NK-92 (cell line): ENCODE data around the gene NPAS4.
A peak's percentile ranks its signal among the peaks of the same experiment; 100 is the strongest.
"Not testable (repeated sequence)": the region's sequence is repeated elsewhere in the genome, so short reads cannot be mapped to it uniquely, and the experiment has no call there.

Experiments
- DNase-seq: peaks from one replicate; lab custom pipeline; 2025; ENCODE audit not compliant: unreplicated experiment; lab: John Stamatoyannopoulos, UW

NPAS4 gene

DNA sequence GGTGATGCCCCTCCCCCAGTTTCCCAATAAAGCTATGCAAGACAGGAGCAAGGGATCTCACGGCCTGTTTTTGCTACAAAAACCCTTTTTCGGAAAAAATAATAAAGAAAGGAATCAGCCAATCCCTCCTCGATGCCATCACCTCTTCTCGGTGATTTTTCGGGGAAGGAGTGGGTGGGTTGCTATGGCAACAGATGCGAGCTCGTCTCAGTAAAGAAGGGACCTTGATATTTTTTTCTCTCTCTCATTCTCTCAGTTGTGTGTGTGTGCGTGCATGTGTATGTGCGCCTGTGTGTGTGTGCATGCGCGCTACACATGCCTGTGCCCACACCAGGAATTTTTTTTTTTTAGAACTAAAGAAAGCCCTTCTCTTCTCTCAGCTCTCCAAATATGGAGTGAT lies 3.8 kb upstream of the NPAS4 start:
- no peak for DNase-seq

GRCh38 chr11:66418168-66418985 lies 2.5 kb upstream of the NPAS4 start:
- DNase-seq: no peak

DNA sequence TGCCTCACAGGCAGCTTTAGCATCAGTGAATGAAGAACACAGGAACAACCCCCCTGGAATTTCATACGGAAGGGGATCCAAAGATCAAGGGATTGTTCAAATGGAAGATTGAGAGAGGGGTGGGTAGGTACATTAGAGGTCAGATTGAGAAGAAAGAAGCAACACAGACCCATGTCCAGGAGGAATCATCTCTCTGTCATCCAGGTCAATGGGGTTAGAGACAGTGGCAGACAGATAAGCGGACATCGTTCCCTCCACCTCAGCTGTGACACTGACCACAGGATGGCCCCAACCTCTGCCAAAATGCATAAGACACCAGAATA lies 1.9 kb upstream of the NPAS4 start:
- DNase-seq: no peak

- no peak for DNase-seq
Measured at GRCh38 chr11:66419825-66420224, 1.0 kb upstream of the NPAS4 start.

DNA sequence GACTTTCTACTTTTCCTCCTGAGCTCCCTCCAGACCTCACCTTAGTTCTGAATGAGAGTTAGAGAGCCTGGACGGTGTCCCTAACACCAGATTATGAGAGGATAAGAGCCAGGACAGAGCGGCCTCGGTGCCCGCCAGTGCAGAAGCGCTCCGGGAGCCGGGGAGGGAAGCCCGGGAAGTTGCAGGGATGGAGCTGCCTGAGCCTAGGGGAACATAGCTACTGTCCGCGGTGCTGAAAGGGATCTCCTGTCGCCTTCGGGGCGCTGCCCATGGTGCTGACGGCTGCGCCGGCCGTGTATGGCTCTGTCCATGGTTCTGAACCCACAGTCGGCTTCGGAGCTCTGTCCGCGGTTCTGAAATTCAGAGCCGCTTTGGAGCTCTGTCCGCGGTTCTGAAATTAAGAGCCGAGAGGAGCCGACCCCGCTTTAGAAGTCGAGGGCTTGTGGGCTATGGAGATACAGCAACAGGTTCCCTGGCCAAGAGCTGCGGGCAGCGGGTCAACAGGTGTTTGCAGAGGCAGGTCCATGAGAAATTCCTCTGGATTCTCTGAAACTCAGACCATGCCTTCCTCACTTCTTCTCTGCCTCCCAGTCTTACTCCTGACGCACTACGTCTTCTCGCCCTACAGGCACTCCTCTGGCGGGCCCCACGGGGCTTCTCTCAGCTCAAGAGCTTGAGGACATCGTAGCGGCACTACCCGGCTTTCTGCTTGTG lies 814 bp downstream of the NPAS4 start:
- no peak for DNase-seq

GRCh38 chr11:66426314-66426713 lies 5.5 kb downstream of the NPAS4 start:
- no peak for DNase-seq

DNA sequence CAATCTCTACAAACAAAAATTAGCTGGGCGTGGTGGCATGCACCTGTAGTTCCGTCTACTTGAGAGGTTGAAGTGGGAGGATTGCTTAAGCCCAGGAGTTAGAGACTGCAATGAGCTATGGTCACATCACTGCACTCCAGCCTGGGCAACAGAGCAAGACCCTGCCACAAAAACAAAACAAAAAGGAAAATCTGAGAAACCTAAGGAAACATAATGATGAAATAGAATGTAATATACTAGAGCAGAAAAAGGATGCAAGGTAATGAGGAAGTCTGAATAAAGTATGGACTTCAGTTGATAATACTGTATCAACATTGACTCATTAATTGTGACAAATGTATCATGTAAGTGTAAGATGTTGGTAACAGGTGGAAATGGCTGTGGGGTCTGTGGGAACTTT lies 8.1 kb downstream of the NPAS4 start:
- DNase-seq: no peak

DNA sequence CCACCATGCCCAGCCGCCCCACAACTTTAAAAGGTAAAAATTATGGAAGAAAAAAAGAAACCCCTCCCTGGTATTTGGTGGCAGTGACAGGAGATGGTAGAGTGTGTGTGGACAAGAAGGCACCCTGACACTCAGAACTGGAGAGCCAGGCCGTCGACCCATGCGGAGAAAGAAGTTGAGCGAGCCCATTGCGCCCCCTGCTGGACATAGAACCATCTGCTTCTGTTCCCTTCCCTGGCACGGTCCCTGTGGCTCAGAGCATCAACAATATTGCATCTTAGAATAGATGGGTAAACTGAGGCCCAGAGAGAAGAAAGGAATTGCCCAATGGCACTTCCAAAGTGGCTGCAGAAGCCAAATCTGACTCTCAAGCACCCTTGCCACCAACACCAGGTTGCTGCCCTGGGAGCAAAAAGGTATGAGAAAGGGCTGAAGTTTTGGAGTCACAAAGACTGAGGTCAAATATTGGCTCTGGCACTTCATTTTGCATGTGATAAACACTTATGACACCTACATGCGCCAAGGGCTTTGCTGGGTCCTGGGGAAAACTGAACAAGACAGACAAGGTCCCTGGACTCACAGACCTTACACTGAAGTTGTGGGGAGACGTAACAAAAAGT lies 9.3 kb downstream of the NPAS4 start:
- DNase-seq: no peak

DNA sequence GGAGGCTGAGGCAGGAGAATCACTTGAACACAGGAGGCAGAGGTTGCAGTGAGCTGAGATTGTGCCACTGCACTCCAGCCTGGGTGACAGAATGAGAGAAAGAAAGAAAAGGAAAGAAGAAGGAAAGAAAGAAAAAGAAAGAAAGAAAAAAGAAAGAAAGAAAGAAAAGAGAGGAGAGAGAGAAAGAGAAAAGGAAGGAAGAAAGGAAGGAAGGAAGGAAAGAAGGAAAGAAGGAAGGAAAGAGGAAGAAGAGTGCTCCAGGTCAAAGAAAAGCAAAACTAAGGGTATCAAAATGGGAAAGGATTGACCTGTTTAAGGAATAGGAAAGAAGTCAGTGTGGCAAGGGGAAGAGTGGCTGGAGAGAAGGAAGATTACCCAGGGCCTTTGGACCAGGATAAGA lies 10.5 kb downstream of the NPAS4 start:
- DNase-seq: not testable (repeated sequence)

- DNase-seq: not testable (repeated sequence)
Measured at GRCh38 chr11:66431871-66432329, 11.1 kb downstream of the NPAS4 start.

- DNase-seq: no peak
Measured at GRCh38 chr11:66432597-66432996, 11.8 kb downstream of the NPAS4 start.

DNA sequence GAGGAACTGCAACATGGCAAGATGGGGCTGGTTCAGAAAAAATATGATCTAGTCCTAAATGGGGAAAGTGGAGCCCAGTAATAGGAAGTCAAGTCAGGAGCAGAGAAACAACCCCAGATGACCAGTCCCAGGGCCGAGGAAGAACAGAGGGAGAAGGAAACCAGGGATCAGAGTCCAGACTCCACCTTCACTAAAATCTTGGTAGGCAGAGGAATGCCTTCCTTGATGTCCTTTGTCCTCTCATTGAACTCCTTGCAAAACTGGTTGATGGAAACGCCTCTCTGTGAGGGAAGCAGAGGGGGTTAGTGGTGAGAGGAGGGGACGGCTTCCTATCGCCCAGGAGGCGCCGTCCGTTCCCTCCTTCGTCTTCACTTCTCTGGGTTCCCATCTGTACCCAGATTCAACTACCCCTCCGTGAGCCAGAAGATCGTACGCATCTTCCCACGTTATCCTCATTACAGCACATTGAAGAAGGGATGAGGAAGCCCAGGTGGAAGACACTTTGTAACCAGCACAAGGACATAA lies 17.2 kb downstream of the NPAS4 start:
- no peak for DNase-seq

DNA sequence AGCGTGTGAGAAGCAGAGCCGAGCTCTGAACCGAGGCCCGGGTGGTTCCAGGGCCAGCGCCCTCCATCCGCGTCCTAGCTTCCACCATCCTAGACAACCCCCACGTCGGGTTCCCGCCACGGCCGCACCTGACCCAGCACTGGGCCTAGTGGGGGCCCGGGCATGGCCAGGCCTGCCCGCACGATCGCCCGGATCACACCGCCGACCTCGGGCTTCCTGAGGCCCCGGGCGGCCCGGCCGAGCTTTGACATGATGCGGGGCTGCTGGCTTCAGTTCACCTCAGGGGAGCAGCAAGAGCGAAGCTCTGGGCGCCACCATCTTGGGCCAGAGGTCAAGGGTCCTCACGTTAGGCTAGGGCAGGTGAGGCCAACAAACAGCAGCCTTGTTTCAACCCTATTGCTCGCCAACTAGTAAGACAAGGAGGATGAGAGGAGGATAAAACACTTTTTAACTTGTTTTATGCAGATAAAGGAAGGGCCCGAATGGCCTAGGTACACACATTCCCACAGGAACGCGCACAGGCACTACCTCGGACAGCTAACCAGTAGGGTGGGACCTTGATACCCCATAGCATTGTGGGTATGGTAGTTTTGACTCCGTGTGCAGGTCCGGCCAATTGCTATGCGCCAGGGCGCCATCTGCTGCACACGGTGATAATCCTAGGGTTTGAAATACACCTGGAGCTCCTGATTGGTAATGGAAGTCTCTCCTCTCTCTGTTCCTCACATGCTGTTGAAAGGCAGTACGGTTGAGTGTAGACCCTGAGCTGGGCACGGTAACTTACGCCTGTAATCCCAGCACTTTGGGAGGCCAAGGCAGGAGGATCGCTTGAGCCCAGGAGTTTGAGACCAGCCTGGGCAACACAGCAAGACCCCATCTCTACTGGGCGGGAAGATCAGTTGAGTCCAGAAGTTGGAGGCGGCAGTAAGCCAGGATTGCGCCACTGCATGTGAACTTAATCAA lies 17.9 kb downstream of the NPAS4 start, which contains the start of gene MRPL11:
TSS of gene MRPL11 (minus strand) at position 345 of the 963 bp plus-strand sequence. CDS start at position 251, 94 bp downstream.
- DNase-seq: peak; percentile 27

DNA sequence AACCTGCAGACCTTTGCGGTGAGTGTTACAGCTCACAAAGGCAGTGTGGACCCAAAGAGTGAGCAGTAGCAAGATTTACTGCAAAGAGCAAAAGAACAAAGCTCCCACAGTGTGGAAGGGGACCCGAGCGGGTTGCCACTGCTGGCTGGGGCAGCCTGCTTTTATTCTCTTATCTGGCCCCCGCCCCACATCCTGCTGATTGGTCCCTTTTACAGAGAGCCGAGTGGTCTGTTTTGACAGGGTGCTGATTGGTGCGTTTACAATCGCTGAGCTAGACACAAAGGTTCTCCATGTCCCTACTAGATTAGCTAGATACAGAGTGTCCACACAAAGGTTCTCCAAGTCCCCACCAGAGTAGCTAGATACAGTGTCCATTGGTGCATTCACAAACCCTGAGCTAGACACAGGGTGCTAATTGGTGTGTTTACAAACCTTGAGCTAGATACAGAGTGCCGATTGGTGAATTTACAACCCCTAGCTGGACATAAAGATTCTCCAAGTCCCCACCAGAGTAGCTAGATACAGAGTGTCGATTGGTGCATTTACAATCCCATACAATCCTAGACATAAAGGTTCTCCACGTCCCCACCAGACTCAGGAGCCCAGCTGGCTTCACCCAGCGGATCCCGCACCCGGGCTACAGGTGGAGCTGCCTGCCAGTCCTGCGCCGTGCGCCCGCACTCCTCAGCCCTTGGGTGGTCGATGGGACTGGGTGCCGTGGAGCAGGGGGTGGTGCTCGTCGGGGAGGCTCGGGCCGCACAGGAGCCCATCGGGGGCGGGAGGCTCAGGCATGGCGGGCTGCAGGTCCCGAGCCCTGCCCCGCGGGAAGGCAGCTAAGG lies 19.5 kb downstream of the NPAS4 start:
- DNase-seq: not testable (repeated sequence)

- not testable (repeated sequence) for DNase-seq
Measured at GRCh38 chr11:66440940-66441282, 20.1 kb downstream of the NPAS4 start.

DNA sequence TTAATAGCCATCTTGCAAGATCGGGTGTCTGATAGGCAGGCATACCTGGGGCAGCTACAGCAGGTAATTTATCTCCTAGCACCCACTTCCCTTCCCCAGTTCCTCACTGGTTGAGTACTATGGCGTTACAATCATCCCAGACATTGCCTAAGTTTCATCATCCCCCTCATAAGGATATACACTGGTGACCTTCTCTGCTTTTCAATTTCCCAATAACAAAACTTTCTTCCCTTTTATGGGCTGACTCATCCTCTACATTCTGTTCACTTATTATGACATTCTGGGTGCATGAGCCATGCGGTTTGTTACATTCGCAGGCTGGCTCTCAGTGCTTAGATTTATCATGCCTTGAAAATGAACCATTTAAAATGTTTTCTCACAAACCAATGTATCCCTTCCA lies 22.8 kb downstream of the NPAS4 start:
- no peak for DNase-seq

- DNase-seq: no peak
Measured at GRCh38 chr11:66447012-66447411, 26.2 kb downstream of the NPAS4 start.

DNA sequence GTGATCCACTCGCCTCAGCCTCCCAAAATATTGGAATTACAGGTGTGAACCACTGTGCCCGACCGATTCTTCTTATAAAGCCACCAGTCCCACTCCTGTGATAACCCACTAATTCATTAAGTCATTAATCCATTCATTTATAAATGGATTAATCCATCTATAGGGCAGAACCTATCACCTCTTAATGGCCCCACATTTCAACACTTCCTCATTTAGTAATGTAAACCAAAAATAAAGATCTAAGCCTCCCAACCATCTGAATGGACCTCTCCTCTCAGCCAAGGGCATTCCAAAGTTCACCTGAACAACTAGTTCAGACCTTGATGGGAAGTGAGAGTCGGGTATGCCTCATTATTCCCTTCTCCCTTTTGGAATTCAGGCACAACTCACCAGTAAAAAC lies 27.7 kb downstream of the NPAS4 start:
- no peak for DNase-seq

- no peak for DNase-seq
Measured at GRCh38 chr11:66450560-66450959, 29.7 kb downstream of the NPAS4 start.

DNA sequence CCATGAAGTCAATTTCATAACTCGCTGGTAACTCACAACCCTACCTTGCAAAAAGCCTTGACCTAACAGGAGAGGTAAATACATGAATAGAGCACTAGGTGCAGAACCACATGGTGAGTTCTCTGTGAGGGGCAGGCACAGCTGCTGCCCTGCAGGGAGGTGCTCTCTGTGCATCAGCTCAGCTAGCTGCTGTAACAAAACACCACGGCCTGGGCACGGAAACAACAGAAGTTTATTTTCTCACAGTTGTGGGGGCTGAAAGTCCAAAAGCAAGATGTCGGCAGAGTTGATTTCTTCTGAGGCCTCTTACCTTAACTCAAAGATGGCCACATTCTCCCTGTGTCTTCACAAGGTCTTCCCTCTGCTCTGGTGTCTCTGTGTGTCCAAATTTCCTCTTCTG lies 30.8 kb downstream of the NPAS4 start:
- no peak for DNase-seq
